Progenitor cell of endocrine pancreas (in vitro differentiated cells): ENCODE data around the gene CACNA1B. TPM values are rescaled to one million over a fixed set of nuclear protein-coding genes. Genes with fewer than 3 reads are reported as not detected.

Source experiments
- DNase-seq: peaks from one replicate; pipeline ENCODE4 v3.0.0; 2021; ENCODE audit warnings: low spot score; ENCODE audit not compliant: unreplicated experiment
- H3K27ac Mint-ChIP-seq: 2 replicates; pipeline ENCODE4 v1.8.0; 2021; ENCODE audit warnings: mild to moderate bottlenecking, moderate library complexity, mixed read lengths
- H3K27me3 Mint-ChIP-seq: 2 replicates; pipeline ENCODE4 v1.8.0; 2021; ENCODE audit warnings: mixed read lengths
- H3K36me3 Mint-ChIP-seq: 2 replicates; pipeline ENCODE4 v1.8.0; 2022; ENCODE audit warnings: mixed read lengths; ENCODE audit not compliant: insufficient read depth
- H3K4me1 Mint-ChIP-seq: 2 replicates; pipeline ENCODE4 v1.8.0; 2021; ENCODE audit warnings: low read depth, mixed read lengths
- H3K4me3 Mint-ChIP-seq: 2 replicates; pipeline ENCODE4 v1.8.0; 2021; ENCODE audit warnings: low read depth, mild to moderate bottlenecking, moderate library complexity, mixed read lengths
- H3K9me3 Mint-ChIP-seq: 2 replicates; pipeline ENCODE4 v1.8.0; 2021; ENCODE audit warnings: low read depth, mixed read lengths
- CTCF ChIP-seq: fragments of 200-600 bp; sonication (generic); IDR thresholded peaks from one replicate; pipeline ENCODE4 v1.5.0; 2021; ENCODE audit warnings: antibody characterized with exemption, mild to moderate bottlenecking; ENCODE audit not compliant: unreplicated experiment
- total RNA-seq: library from RNA; stranded (reverse); gene quantifications from 2 replicates; pipeline ENCODE4 v1.2.1, GENCODE V29; 2021

The CACNA1B gene
- total RNA-seq, 1 donor from 2014 or later: 2.4 TPM

GRCh38 chr9:138060365-138060764 is 182.8 kb downstream of the CACNA1B start:
- Mint-ChIP-seq H3K36me3 (no peaks in the 10 kb centered on the region), H3K27me3 (no peaks in the 10 kb centered on the region), H3K4me1 (peaks cover 2% of the 10 kb centered on the region), H3K9me3 (no peaks in the 10 kb centered on the region), H3K4me3 (no peak overlapping the region), H3K27ac (no peak overlapping the region)
- no peak for DNase-seq
- TF ChIP-seq CTCF: no peak

- no peak for DNase-seq
- Mint-ChIP-seq H3K27ac (no peak overlapping the region), H3K9me3 (no peaks in the 10 kb centered on the region), H3K36me3 (no peaks in the 10 kb centered on the region), H3K4me1 (peaks cover 2% of the 10 kb centered on the region), H3K27me3 (no peaks in the 10 kb centered on the region), H3K4me3 (no peak overlapping the region)
- no peak for TF ChIP-seq CTCF
Measured at GRCh38 chr9:138060881-138061280, 183.3 kb downstream of the CACNA1B start.

GRCh38 chr9:138061631-138062030 is 184.0 kb downstream of the CACNA1B start:
- DNase-seq: no peak
- no peaks in the 10 kb centered on the region for H3K36me3 Mint-ChIP-seq
- H3K4me1 Mint-ChIP-seq: peaks cover 2% of the 10 kb centered on the region
- no peak overlapping the region for H3K27ac Mint-ChIP-seq
- no peaks in the 10 kb centered on the region for H3K9me3 Mint-ChIP-seq
- no peak for TF ChIP-seq CTCF
- H3K27me3 Mint-ChIP-seq: no peaks in the 10 kb centered on the region
- no peak overlapping the region for H3K4me3 Mint-ChIP-seq

DNA sequence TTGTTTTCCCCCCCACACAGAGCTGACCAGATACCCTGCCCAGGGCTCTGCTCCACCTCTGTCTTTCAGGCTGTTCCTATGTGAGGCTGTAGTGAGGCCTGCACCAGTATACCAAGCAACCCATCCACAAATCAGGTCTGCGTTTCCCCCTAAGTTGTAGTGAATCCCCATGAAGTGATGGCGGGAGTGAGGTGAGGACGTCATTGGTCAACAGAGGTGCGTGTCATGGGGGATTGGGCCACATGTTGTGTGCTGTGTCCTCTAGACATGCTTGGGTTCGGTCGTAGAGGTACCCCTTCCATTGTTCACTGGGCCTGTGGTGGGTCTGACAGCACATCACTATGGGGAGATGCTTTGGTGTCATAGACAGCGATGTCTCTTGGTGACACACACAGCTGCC is 184.6 kb downstream of the CACNA1B start:
- H3K36me3 Mint-ChIP-seq: no peaks in the 10 kb centered on the region
- H3K4me3 Mint-ChIP-seq: no peak overlapping the region
- no peak for TF ChIP-seq CTCF
- DNase-seq: no peak
- no peaks in the 10 kb centered on the region for H3K27me3 Mint-ChIP-seq
- no peak overlapping the region for H3K27ac Mint-ChIP-seq
- H3K9me3 Mint-ChIP-seq: no peaks in the 10 kb centered on the region
- H3K4me1 Mint-ChIP-seq: peaks cover 2% of the 10 kb centered on the region

GRCh38 chr9:138063033-138063432 is 185.5 kb downstream of the CACNA1B start:
- H3K9me3 Mint-ChIP-seq: no peaks in the 10 kb centered on the region
- H3K36me3 Mint-ChIP-seq: no peaks in the 10 kb centered on the region
- no peak overlapping the region for H3K27ac Mint-ChIP-seq
- no peak for TF ChIP-seq CTCF
- no peak overlapping the region for H3K4me3 Mint-ChIP-seq
- no peak for DNase-seq
- peaks cover 2% of the 10 kb centered on the region for H3K4me1 Mint-ChIP-seq
- H3K27me3 Mint-ChIP-seq: no peaks in the 10 kb centered on the region

DNA sequence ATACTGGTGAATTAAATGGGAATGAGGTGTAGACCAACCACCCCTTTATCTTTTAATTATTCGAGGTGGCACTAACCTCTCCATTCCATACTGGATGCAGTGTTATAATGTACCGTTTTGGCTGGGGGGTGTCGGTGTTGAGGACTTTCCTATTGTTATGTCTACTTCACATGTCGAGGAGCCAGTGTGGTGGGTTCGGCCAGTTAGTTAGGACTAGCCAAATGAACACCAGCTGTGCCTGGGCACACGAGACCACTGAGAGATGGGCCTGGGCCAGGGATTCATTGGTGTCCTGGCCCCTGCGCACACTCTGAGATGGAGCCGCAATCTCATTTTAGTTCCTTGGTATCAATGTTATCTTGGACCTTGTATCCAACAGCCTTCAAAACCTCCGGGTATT is 186.2 kb downstream of the CACNA1B start:
- Mint-ChIP-seq H3K36me3 (no peaks in the 10 kb centered on the region), H3K4me1 (peaks cover 2% of the 10 kb centered on the region), H3K4me3 (no peak overlapping the region), H3K27ac (no peak overlapping the region), H3K9me3 (no peaks in the 10 kb centered on the region), H3K27me3 (no peaks in the 10 kb centered on the region)
- TF ChIP-seq CTCF: no peak
- DNase-seq: no peak
